ENCODE measurements around the gene SLC25A21.
"Not testable (repeated sequence)": the region's sequence is repeated elsewhere in the genome, so short reads cannot be mapped to it uniquely, and the experiment has no call there.

Gene SLC25A21

GRCh38 chr14:37087520-37087919 is 84.9 kb downstream of the SLC25A21 start:
- no peak for DNase-seq

- peak; percentile 11 for DNase-seq
These were observed 88.8 kb downstream of the SLC25A21 start for GRCh38 chr14:37083599-37083998.

GRCh38 chr14:37082449-37082848 is 90.0 kb downstream of the SLC25A21 start:
- DNase-seq, result no peak

- no peak for DNase-seq
These were observed 90.5 kb downstream of the SLC25A21 start for GRCh38 chr14:37081856-37082255.

GRCh38 chr14:37081218-37081617 is 91.2 kb downstream of the SLC25A21 start:
- no peak for DNase-seq

- DNase-seq, result no peak
These were observed 94.3 kb downstream of the SLC25A21 start for GRCh38 chr14:37078131-37078530.

DNA sequence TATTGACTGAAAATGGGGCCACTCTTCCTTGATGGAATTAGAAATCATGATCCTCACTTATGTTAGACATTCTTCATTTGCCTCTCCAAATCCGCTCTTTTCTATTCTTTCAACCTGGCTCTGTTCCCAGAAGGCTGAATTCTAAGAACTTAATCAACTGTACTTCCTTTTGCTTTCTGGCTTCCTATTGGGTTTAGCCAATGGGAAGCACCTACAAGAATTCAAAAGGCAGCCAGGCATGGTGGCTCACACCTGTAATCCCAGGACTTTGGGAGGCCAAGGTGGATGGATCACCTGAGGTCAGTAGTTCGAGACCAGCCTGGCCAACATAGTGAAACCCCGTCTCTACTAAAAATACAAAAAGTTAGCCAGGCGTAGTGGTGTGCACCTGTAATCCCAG is 98.1 kb downstream of the SLC25A21 start:
- not testable (repeated sequence) for DNase-seq

- no peak for DNase-seq
These were observed 108.8 kb downstream of the SLC25A21 start for GRCh38 chr14:37063467-37064240.

GRCh38 chr14:37062191-37062803 is 110.1 kb downstream of the SLC25A21 start:
- no peak for DNase-seq

DNA sequence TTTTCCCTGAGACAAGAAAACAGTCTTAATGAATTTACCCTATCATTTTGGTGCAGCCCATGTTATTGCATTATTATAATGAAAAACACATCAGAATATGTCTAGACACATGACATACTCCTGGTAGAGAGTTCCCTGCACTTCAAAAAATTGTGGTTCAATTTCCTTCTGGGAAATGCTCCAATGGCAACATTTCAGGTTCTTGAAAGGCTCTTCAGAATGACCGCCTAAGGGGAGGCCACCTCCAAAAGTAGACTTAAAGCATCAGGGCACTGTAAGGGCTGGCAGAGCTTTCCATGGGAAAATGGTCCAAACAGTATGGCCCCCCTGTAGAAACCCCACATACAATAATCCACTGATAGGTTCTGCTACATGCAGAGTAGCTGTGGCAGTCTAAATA is 110.7 kb downstream of the SLC25A21 start:
- DNase-seq, result no peak

GRCh38 chr14:37060496-37061260 is 111.7 kb downstream of the SLC25A21 start:
- DNase-seq, result no peak

DNA sequence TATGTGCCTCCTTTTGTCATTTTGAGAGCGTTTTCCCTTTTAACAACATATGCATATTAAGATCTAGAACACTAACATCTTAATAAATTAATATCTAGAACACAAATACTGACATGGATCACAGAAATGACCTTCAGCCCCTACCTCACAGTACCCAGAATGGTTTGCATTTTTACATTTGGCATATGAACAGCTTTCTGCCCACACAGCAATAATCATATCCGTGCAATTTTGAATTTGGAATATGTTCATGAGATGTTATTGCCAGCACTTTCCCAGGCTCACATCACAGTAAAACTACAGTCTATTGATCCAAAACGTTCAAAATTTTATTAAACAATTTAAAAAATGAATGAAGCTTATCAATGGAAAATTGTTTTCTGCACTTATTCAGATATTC is 114.6 kb downstream of the SLC25A21 start:
- DNase-seq, result no peak

GRCh38 chr14:37056473-37056872 is 115.9 kb downstream of the SLC25A21 start:
- DNase-seq, result no peak

DNA sequence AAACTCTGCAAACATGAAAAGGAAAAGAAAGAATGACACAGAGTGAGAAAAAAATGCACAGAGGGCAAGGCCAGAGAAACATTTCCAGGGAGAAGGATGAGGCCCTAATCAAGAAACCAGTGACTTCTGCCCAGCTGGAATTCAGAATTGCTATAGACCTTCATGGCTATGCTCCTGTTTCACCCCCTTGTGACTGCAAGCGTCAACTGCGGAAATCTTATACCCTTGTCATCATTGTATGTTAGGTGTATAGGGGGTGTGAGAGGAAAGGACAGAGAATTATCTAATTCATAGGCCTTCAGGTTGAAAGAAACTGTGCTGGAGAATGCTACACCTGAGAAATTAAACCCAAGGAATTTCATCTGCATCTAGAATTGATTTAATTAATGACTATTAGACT is 117.5 kb downstream of the SLC25A21 start:
- DNase-seq, result no peak

DNA sequence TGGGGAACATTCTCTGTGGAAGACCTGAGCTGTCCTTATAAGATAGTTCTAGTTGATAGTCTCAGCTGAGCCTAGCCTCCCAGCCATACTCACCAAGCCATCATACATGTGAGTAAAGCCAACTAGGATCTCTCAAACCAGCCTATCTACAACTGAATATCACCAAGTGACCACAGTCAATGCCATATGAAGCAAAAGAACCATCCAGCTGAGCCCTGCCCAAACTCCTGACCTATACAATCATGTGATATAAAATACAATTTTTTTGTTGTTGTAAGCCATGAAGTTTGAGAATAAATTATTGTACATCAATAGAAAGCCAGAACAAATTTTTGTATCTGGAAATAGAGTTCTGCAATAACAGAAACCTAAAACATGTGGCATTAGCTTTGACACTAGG is 118.3 kb downstream of the SLC25A21 start:
- DNase-seq, result no peak

- no peak for DNase-seq
These were observed 120.7 kb downstream of the SLC25A21 start for GRCh38 chr14:37051680-37052079.

- no peak for DNase-seq
These were observed 121.3 kb downstream of the SLC25A21 start for GRCh38 chr14:37051153-37051552.

DNA sequence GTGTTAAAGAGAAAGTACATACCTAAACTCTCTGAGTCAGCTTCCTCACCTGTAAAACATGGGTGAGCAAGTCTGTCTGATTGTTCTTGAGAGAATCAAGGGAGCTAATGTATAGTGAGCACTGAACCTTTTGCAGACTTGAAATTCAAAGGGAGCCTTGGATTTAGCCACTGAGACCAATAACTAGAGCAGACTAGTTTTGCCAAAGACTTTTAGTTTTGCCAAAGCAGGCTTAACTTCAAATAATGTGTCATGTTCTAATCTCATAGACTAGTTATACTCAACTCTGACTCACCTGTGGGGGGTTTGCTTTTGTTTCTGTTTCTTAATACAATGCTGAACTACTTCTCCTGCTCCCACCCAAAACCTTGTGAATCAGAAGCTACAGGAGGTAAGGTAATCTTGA is 123.7 kb downstream of the SLC25A21 start:
- no peak for DNase-seq

DNA sequence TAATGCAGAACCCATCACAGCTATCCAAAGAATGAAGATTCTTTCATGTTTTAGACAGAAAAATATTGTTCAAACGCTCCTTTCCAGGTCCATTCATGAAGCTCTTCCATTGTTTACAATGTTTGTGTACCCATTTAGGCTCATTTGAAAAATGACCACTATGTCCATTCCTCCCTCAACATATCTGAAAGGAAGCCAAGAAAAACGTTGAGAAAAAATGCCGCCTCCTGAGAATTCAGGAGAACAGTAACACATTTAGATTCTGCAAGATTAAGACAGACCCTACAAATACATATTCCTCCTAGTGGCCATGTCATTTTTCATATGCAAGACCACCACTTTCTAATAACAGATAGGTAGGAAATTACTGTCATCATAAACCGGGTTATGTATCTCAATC is 124.4 kb downstream of the SLC25A21 start:
- no peak for DNase-seq

DNA sequence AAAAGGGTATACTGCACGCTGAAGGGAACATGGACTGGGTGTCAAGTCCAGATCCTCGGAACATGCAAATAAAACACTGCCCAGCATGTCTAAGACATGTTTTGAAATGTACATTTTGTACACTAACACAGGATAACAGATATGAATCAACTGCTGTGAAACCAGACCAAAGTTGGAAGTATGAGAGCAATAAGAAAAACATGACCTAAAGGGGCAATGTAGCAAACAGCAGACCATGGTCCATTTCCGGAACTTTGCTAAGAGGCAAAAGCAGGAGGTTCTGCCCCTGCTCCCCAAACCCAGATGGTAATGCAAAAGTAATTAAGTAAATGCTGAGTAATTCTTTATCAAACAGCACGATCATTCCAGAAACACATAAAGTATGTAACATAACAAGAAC is 125.2 kb downstream of the SLC25A21 start:
- no peak for DNase-seq

- no peak for DNase-seq
These were observed 125.6 kb downstream of the SLC25A21 start for GRCh38 chr14:37046815-37047214.

GRCh38 chr14:37045340-37046061 is 126.9 kb downstream of the SLC25A21 start:
- DNase-seq, result no peak
